HEK293 (cell line): ENCODE measurements around the gene WWOX.

Experiments used
- CTCF ChIA-PET: fragments of 350-600 bp; formaldehyde crosslinking; extraction: SDS; loops from one replicate; lab custom pipeline; 2021; ENCODE audit warnings: antibody characterized with exemption; lab: Yijun Ruan, JAX
- POLR2A ChIA-PET: fragments of 300-600 bp; formaldehyde crosslinking; extraction: SDS; loops from one replicate; lab custom pipeline; 2020; ENCODE audit warnings: antibody characterized with exemption, inconsistent platforms; lab: Yijun Ruan, JAX
- H3K27ac ChIP-seq: fragments of 200-500 bp; sonication (Bioruptor generic); 2 replicates; pipeline ENCODE4 v1.5.1; 2014; ENCODE audit warnings: low read depth, low read length, control low read depth, inconsistent platforms; ENCODE audit errors: extremely low read depth
- H3K36me3 ChIP-seq, 2 experiments: fragments of 200-500 bp in 1 of 2; sonication (Bioruptor generic) in 1 of 2; 1 replicate in 1 of 2; 2 replicates in 1 of 2; pipeline ENCODE4 v1.5.1; 2014 to 2017; ENCODE audit warnings: inconsistent platforms in 2 of 2, low read length in 2 of 2; ENCODE audit not compliant: control insufficient read depth in 2 of 2, insufficient read depth in 1 of 2
- H3K4me1 ChIP-seq: fragments of 200-500 bp; sonication (Bioruptor generic); 2 replicates; pipeline ENCODE4 v1.5.1; 2014; ENCODE audit warnings: mild to moderate bottlenecking, low read length, inconsistent platforms; ENCODE audit not compliant: control insufficient read depth, insufficient read depth
- H3K4me3 ChIP-seq: 2 replicates; pipeline ENCODE4 v1.5.1; 2011; ENCODE audit warnings: low read depth, mild to moderate bottlenecking, control low read depth, low read length, moderate library complexity
- H3K9me3 ChIP-seq: fragments of 200-500 bp; sonication (Bioruptor generic); 2 replicates; pipeline ENCODE4 v1.5.1; 2014; ENCODE audit warnings: low read depth, low read length, inconsistent platforms; ENCODE audit not compliant: control insufficient read depth, insufficient read depth
- HOXC10 ChIP-seq: sonication (generic); formaldehyde crosslinking; IDR thresholded peaks from 2 replicates; pipeline ENCODE4 v1.8.1; 2023; ENCODE audit warnings: mild to moderate bottlenecking, missing genetic modification reagents
- MYNN ChIP-seq: fragments of 450-650 bp; formaldehyde crosslinking; IDR thresholded peaks from 2 replicates; pipeline ENCODE4 v1.5.1; 2016; ENCODE audit warnings: missing biosample characterization, missing genetic modification characterization, borderline replicate concordance
- PATZ1 ChIP-seq: fragments of 450-650 bp; formaldehyde crosslinking; IDR thresholded peaks from 2 replicates; pipeline ENCODE4 v1.5.1; 2016; ENCODE audit warnings: missing biosample characterization, missing genetic modification characterization
- RBAK ChIP-seq: fragments of 450-650 bp; formaldehyde crosslinking; IDR thresholded peaks from 2 replicates; pipeline ENCODE4 v1.5.1; 2016; ENCODE audit warnings: missing biosample characterization, missing genetic modification characterization
- SCRT1 ChIP-seq: fragments of 450-650 bp; formaldehyde crosslinking; IDR thresholded peaks from 2 replicates; pipeline ENCODE4 v1.5.1; 2016; ENCODE audit warnings: missing biosample characterization, missing genetic modification characterization, borderline replicate concordance
- YY2 ChIP-seq: fragments of 450-650 bp; formaldehyde crosslinking; IDR thresholded peaks from 2 replicates; pipeline ENCODE4 v1.5.1; 2016; ENCODE audit warnings: missing biosample characterization, missing genetic modification characterization
- ZBTB17 ChIP-seq: fragments of 450-650 bp; formaldehyde crosslinking; IDR thresholded peaks from 2 replicates; pipeline ENCODE4 v1.5.1; 2016; ENCODE audit warnings: missing biosample characterization, missing genetic modification characterization
- ZBTB7A ChIP-seq: fragments of 450-650 bp; formaldehyde crosslinking; IDR thresholded peaks from 2 replicates; pipeline ENCODE4 v1.5.1; 2016; ENCODE audit warnings: low read depth, missing biosample characterization, missing genetic modification characterization
- ZFP69B ChIP-seq: fragments of 450-650 bp; formaldehyde crosslinking; IDR thresholded peaks from 2 replicates; pipeline ENCODE4 v1.5.1; 2016; ENCODE audit warnings: missing biosample characterization, missing genetic modification characterization
- ZNF133 ChIP-seq: fragments of 450-650 bp; formaldehyde crosslinking; IDR thresholded peaks from 2 replicates; pipeline ENCODE4 v1.5.1; 2016; ENCODE audit warnings: missing biosample characterization, missing genetic modification characterization
- ZNF221 ChIP-seq: fragments of 450-650 bp; formaldehyde crosslinking; IDR thresholded peaks from 2 replicates; pipeline ENCODE4 v1.5.1; 2017; ENCODE audit warnings: missing biosample characterization, missing genetic modification characterization, borderline replicate concordance
- ZNF398 ChIP-seq: fragments of 450-650 bp; formaldehyde crosslinking; IDR thresholded peaks from 2 replicates; pipeline ENCODE4 v1.5.1; 2017; ENCODE audit warnings: missing biosample characterization, missing genetic modification characterization
- ZNF426 ChIP-seq: fragments of 450-650 bp; formaldehyde crosslinking; IDR thresholded peaks from 2 replicates; pipeline ENCODE4 v1.5.1; 2017; ENCODE audit warnings: missing biosample characterization, missing genetic modification characterization, mild to moderate bottlenecking, inconsistent platforms, moderate library complexity
- ZNF585B ChIP-seq: fragments of 450-650 bp; formaldehyde crosslinking; IDR thresholded peaks from 2 replicates; pipeline ENCODE4 v1.5.1; 2016; ENCODE audit warnings: missing biosample characterization, missing genetic modification characterization
- ZNF639 ChIP-seq: fragments of 450-650 bp; formaldehyde crosslinking; IDR thresholded peaks from 2 replicates; pipeline ENCODE4 v1.5.1; 2016; ENCODE audit warnings: missing biosample characterization, missing genetic modification characterization
- ZNF701 ChIP-seq: fragments of 450-650 bp; formaldehyde crosslinking; IDR thresholded peaks from 2 replicates; pipeline ENCODE4 v1.5.1; 2016; ENCODE audit warnings: missing biosample characterization, missing genetic modification characterization
- ZNF843 ChIP-seq: fragments of 450-650 bp; formaldehyde crosslinking; IDR thresholded peaks from 2 replicates; pipeline ENCODE4 v1.5.1; 2016; ENCODE audit warnings: missing biosample characterization, missing genetic modification characterization
- ZSCAN23 ChIP-seq: fragments of 450-650 bp; formaldehyde crosslinking; IDR thresholded peaks from 2 replicates; pipeline ENCODE4 v1.5.1; 2016; ENCODE audit warnings: missing biosample characterization, missing genetic modification characterization
- TF ChIP-seq, protein P1 (sequence below): fragments of 450-650 bp; formaldehyde crosslinking; IDR thresholded peaks from 2 replicates; pipeline ENCODE4 v1.5.1; 2017; ENCODE audit warnings: missing biosample characterization, missing genetic modification characterization
- TF ChIP-seq, protein P2 (sequence below): fragments of 450-650 bp; formaldehyde crosslinking; IDR thresholded peaks from 2 replicates; pipeline ENCODE4 v1.5.1; 2017; ENCODE audit warnings: missing biosample characterization, mild to moderate bottlenecking, missing genetic modification characterization, moderate library complexity
- TF ChIP-seq, protein P3 (sequence below): fragments of 450-650 bp; IDR thresholded peaks from 2 replicates; pipeline ENCODE4 v1.5.1; 2018; ENCODE audit warnings: missing biosample characterization, mild to moderate bottlenecking, missing genetic modification characterization

Gene WWOX

GRCh38 chr16:78489631-78490030 is 390.2 kb downstream of the WWOX start (continued):
- no peak for TF ChIP-seq PATZ1
- TF ChIP-seq ZNF426 (tag by site-specific recombination): no peak
- no peak for TF ChIP-seq ZBTB17 (tag by site-specific recombination)
- no peak for TF ChIP-seq SCRT1 (tag by site-specific recombination)
- no peak for TF ChIP-seq ZNF398 (tag by site-specific recombination)
- no peak for TF ChIP-seq ZNF221 (tag by site-specific recombination)

GRCh38 chr16:78490431-78490830 is 391.0 kb downstream of the WWOX start:
- Histone ChIP-seq H3K4me1 (no peaks in the 10 kb centered on the region), H3K4me3 (no peak overlapping the region), H3K27ac (no peak overlapping the region), H3K36me3 (no peaks in the 10 kb centered on the region), H3K9me3 (no peaks in the 10 kb centered on the region)
- TF ChIP-seq, protein P1, sequence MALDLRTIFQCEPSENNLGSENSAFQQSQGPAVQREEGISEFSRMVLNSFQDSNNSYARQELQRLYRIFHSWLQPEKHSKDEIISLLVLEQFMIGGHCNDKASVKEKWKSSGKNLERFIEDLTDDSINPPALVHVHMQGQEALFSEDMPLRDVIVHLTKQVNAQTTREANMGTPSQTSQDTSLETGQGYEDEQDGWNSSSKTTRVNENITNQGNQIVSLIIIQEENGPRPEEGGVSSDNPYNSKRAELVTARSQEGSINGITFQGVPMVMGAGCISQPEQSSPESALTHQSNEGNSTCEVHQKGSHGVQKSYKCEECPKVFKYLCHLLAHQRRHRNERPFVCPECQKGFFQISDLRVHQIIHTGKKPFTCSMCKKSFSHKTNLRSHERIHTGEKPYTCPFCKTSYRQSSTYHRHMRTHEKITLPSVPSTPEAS (tag by site-specific recombination): no peak
- no peak for TF ChIP-seq ZFP69B (tag by site-specific recombination)
- no peak for TF ChIP-seq YY2
- TF ChIP-seq ZNF639 (tag by site-specific recombination): no peak
- no peak for TF ChIP-seq ZBTB7A (tag by site-specific recombination)
- TF ChIP-seq MYNN (tag by site-specific recombination): no peak
- no peak for TF ChIP-seq RBAK (tag by site-specific recombination)
- TF ChIP-seq ZNF426 (tag by site-specific recombination): no peak
- no peak for TF ChIP-seq ZNF133 (tag by site-specific recombination)
- TF ChIP-seq, protein P2, sequence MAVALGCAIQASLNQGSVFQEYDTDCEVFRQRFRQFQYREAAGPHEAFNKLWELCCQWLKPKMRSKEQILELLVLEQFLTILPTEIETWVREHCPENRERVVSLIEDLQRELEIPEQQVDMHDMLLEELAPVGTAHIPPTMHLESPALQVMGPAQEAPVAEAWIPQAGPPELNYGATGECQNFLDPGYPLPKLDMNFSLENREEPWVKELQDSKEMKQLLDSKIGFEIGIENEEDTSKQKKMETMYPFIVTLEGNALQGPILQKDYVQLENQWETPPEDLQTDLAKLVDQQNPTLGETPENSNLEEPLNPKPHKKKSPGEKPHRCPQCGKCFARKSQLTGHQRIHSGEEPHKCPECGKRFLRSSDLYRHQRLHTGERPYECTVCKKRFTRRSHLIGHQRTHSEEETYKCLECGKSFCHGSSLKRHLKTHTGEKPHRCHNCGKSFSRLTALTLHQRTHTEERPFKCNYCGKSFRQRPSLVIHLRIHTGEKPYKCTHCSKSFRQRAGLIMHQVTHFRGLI: no peak
- TF ChIP-seq ZSCAN23 (tag by site-specific recombination): no peak
- TF ChIP-seq ZNF843 (tag by site-specific recombination): no peak
- TF ChIP-seq HOXC10 (CRISPR knock-in tag): no peak
- TF ChIP-seq, protein P3, sequence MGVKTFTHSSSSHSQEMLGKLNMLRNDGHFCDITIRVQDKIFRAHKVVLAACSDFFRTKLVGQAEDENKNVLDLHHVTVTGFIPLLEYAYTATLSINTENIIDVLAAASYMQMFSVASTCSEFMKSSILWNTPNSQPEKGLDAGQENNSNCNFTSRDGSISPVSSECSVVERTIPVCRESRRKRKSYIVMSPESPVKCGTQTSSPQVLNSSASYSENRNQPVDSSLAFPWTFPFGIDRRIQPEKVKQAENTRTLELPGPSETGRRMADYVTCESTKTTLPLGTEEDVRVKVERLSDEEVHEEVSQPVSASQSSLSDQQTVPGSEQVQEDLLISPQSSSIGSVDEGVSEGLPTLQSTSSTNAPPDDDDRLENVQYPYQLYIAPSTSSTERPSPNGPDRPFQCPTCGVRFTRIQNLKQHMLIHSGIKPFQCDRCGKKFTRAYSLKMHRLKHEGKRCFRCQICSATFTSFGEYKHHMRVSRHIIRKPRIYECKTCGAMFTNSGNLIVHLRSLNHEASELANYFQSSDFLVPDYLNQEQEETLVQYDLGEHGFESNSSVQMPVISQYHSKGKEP (tag by site-specific recombination): no peak
- TF ChIP-seq ZNF701: no peak
- TF ChIP-seq ZNF585B (tag by site-specific recombination): no peak
- POLR2A ChIA-PET: interaction anchor here (0.6 kb wide), 1 partner anchor 260 kb away, joined by 3 read pairs; no protein-coding TSS in a partner anchor
- CTCF ChIA-PET: no interaction called here
